ENCODE results near the gene ADAD2. TPM values are rescaled to one million over a fixed set of nuclear protein-coding genes. Genes with fewer than 3 reads are reported as not detected.
"Not testable (repeated sequence)": the region's sequence is repeated elsewhere in the genome, so short reads cannot be mapped to it uniquely, and the experiment has no call there.

Gene ADAD2
- total RNA-seq, 1 donor from 2014 or later: 0.24 TPM

GRCh38 chr16:84193480-84193879 lies 2.5 kb downstream of the ADAD2 start:
- intact Hi-C loops (cut with DNase I): no loop called here
- no peak for DNase-seq (ENCODE audit: low spot score)

- intact Hi-C loops (cut with DNase I): no loop called here
Measured at GRCh38 chr16:84194018-84194417, 3.1 kb downstream of the ADAD2 start.

GRCh38 chr16:84194470-84195200 lies 3.7 kb downstream of the ADAD2 start:
- DNase-seq (ENCODE audit: low spot score): no peak
- intact Hi-C loops (cut with DNase I): no loop called here

More at GRCh38 chr16:84194018-84194417, 3.1 kb downstream of the ADAD2 start:
- DNase-seq (ENCODE audit: low spot score): no peak

GRCh38 chr16:84195201-84196093 lies 4.5 kb downstream of the ADAD2 start:
- intact Hi-C loops (cut with DNase I): no loop called here
- DNase-seq (ENCODE audit: low spot score): no peak

- intact Hi-C loops (cut with DNase I): no loop called here
- DNase-seq (ENCODE audit: low spot score): no peak
Measured at GRCh38 chr16:84196101-84196500, 5.1 kb downstream of the ADAD2 start.

GRCh38 chr16:84196727-84197394 lies 5.9 kb downstream of the ADAD2 start:
- intact Hi-C loops (cut with DNase I): no loop called here
- no peak for DNase-seq (ENCODE audit: low spot score)

- intact Hi-C loops (cut with DNase I): no loop called here
- no peak for DNase-seq (ENCODE audit: low spot score)
Measured at GRCh38 chr16:84197466-84198128, 6.6 kb downstream of the ADAD2 start.

- DNase-seq (ENCODE audit: low spot score): no peak
- intact Hi-C loops (cut with DNase I): no loop called here
Measured at GRCh38 chr16:84198401-84198800, 7.4 kb downstream of the ADAD2 start.

GRCh38 chr16:84199097-84199496 lies 8.1 kb downstream of the ADAD2 start:
- DNase-seq (ENCODE audit: low spot score): no peak
- intact Hi-C loops (cut with DNase I): no loop called here

GRCh38 chr16:84199861-84200260 lies 8.9 kb downstream of the ADAD2 start:
- intact Hi-C loops (cut with DNase I): no loop called here
- DNase-seq (ENCODE audit: low spot score): no peak

- DNase-seq (ENCODE audit: low spot score); intact Hi-C loops (cut with DNase I): not testable (repeated sequence)
Measured at GRCh38 chr16:84204551-84204950, 13.6 kb downstream of the ADAD2 start.

- DNase-seq (ENCODE audit: low spot score); intact Hi-C loops (cut with DNase I): not testable (repeated sequence)
Measured at GRCh38 chr16:84205123-84205522, 14.2 kb downstream of the ADAD2 start.

- DNase-seq (ENCODE audit: low spot score): no peak
- intact Hi-C loops (cut with DNase I): no loop called here
Measured at GRCh38 chr16:84205976-84206691, 15.2 kb downstream of the ADAD2 start.

GRCh38 chr16:84207251-84207650 lies 16.3 kb downstream of the ADAD2 start:
- intact Hi-C loops (cut with DNase I): no loop called here
- no peak for DNase-seq (ENCODE audit: low spot score)

GRCh38 chr16:84207879-84208278 lies 16.9 kb downstream of the ADAD2 start:
- intact Hi-C loops (cut with DNase I): no loop called here

GRCh38 chr16:84209989-84210388 lies 19.0 kb downstream of the ADAD2 start:
- DNase-seq (ENCODE audit: low spot score): no peak
- intact Hi-C loops (cut with DNase I): no loop called here

More at GRCh38 chr16:84207879-84208278, 16.9 kb downstream of the ADAD2 start:
- DNase-seq (ENCODE audit: low spot score): no peak

GRCh38 chr16:84212154-84212553 lies 21.2 kb downstream of the ADAD2 start:
- intact Hi-C loops (cut with DNase I): no loop called here
- no peak for DNase-seq (ENCODE audit: low spot score)

GRCh38 chr16:84212631-84213030 lies 21.7 kb downstream of the ADAD2 start:
- no peak for DNase-seq (ENCODE audit: low spot score)
- intact Hi-C loops (cut with DNase I): no loop called here

- intact Hi-C loops (cut with DNase I): no loop called here
- DNase-seq (ENCODE audit: low spot score): no peak
Measured at GRCh38 chr16:84214451-84215066, 23.6 kb downstream of the ADAD2 start.
